Effector CD4-positive, alpha-beta T cell (primary cell): Measurements from ENCODE around the gene HID1.

ENCODE experiments used
- DNase-seq: peaks from one replicate; pipeline ENCODE4 v3.0.0-alpha.2; 2020

The HID1 gene

GRCh38 chr17:74946641-74947040 lies 25.9 kb downstream of the HID1 start:
- DNase-seq: no peak

- DNase-seq: no peak
Measured at GRCh38 chr17:74945543-74945942, 27.0 kb downstream of the HID1 start.

- DNase-seq: no peak
Measured at GRCh38 chr17:74943808-74944522, 28.6 kb downstream of the HID1 start.

- DNase-seq: no peak
Measured at GRCh38 chr17:74941128-74941725, 31.3 kb downstream of the HID1 start.

- DNase-seq: no peak
Measured at GRCh38 chr17:74939534-74939933, 33.0 kb downstream of the HID1 start.

GRCh38 chr17:74938194-74938950 lies 34.2 kb downstream of the HID1 start:
- DNase-seq: no peak

- no peak for DNase-seq
Measured at GRCh38 chr17:74937064-74938051, 35.2 kb downstream of the HID1 start.

- DNase-seq: no peak
Measured at GRCh38 chr17:74936470-74936799, 36.1 kb downstream of the HID1 start.

GRCh38 chr17:74935585-74936469 lies 36.7 kb downstream of the HID1 start, which contains the start of gene OTOP3:
Gene OTOP3, plus strand, starts transcription at chr17:74935898. Its CDS starts 24 bp downstream, at chr17:74935922.
- no peak for DNase-seq

GRCh38 chr17:74935048-74935447 lies 37.5 kb downstream of the HID1 start:
- no peak for DNase-seq

GRCh38 chr17:74930535-74931036 lies 42.0 kb downstream of the HID1 start:
- DNase-seq: no peak

- no peak for DNase-seq
Measured at GRCh38 chr17:74928786-74929185, 43.8 kb downstream of the HID1 start.

- DNase-seq: no peak
Measured at GRCh38 chr17:74925242-74925641, 47.3 kb downstream of the HID1 start.

- no peak for DNase-seq
Measured at GRCh38 chr17:74924250-74924948, 48.2 kb downstream of the HID1 start, which contains the start of gene OTOP2. Gene OTOP2, plus strand, starts transcription at chr17:74924273. Its CDS starts 360 bp downstream, at chr17:74924633.

GRCh38 chr17:74923538-74924249 lies 48.9 kb downstream of the HID1 start:
- peak; percentile 62 for DNase-seq

GRCh38 chr17:74922694-74923537 lies 49.6 kb downstream of the HID1 start, which contains the start of gene USH1G:
Gene USH1G, minus strand, starts transcription at chr17:74923255. Its CDS starts 182 bp downstream, at chr17:74923073.
- DNase-seq: peak; percentile 7

GRCh38 chr17:74922172-74922571 lies 50.4 kb downstream of the HID1 start:
- no peak for DNase-seq

GRCh38 chr17:74921769-74922168 lies 50.8 kb downstream of the HID1 start:
- no peak for DNase-seq
